Measurements from ENCODE around the gene SEZ6. TPM values are rescaled to one million over a fixed set of nuclear protein-coding genes. Genes with fewer than 3 reads are reported as not detected.

SEZ6 gene
- total and polyA plus RNA-seq, 2 of the 4 experiments (the other 2 are of a cell fraction) = not detected

DNA sequence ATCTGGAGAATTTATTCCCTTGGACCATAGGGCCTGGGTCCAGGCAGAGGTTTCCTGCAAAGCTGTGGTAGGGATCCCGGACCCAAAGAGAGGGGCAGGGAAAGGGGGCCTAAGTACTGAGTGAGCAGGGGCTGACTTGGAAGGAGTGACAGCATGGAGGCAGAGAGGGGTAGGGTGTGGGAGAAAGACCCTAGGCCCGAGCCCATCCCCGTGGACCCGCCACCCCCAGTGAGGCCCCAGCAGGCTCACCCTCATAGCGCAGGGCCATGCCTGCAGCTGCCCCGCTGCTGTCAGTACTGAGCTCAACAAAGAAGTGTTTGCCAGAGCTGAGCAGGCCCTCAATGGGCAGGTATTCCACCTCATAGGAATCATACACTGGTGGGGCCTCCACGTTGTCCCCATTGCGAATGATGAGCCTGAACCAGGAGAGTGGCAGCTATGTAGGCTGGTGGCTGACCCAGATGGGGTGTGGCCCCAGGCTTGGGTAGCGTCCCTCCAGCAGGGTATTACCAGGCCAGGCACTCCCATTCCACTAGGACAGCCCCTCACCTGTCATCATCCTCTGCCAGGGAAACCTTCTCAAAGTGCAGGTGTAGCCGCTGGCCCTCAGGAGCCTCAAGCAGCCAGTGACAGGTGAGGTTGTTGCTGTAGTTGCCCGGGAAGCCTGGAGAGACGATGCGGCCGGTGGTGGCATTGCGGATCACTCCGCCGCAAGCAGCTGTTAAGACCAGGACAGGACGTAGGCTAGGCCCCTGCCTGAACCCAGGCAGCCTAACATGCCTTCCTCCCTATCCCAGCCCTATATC is 45.4 kb downstream of the SEZ6 start:
- Histone ChIP-seq H2AFZ (replicated peaks; ENCODE audit: low read length, poor library complexity) (peak overlapping the region; percentile 7), H4K91ac (ENCODE audit: insufficient read depth, low read depth, low read length) (no peak overlapping the region), H3K4me1 (ENCODE audit: control insufficient read depth, insufficient read depth, low read length) (no peaks in the 10 kb centered on the region), H3K9me1 (ENCODE audit: insufficient read depth, low read length) (no peaks in the 10 kb centered on the region), H3K9me3 (ENCODE audit: control insufficient read depth, insufficient read depth, low read length) (no peaks in the 10 kb centered on the region), H3K4ac (ENCODE audit: low read depth, low read length) (no peak overlapping the region), H2BK15ac (ENCODE audit: low read depth, low read length) (no peak overlapping the region), H2AK5ac (ENCODE audit: low read depth, low read length) (no peak overlapping the region), H3K56ac (ENCODE audit: extremely low read depth, insufficient read depth, low read length) (no peak overlapping the region), H4K5ac (ENCODE audit: low read depth, low read length) (no peak overlapping the region), H2BK120ac (ENCODE audit: low read depth, low read length) (no peak overlapping the region), H2AK9ac (replicated peaks; ENCODE audit: low read depth, low read length, poor library complexity) (no peak overlapping the region), H3K4me3 (ENCODE audit: insufficient read depth, low read depth, low read length) (no peak overlapping the region), H3K4me2 (ENCODE audit: low read depth, low read length) (no peak overlapping the region), H3K18ac (ENCODE audit: low read depth, low read length) (no peak overlapping the region), H4K8ac (ENCODE audit: low read depth in 2 of 2, low read length in 2 of 2) (no peak overlapping the region), H4K20me1 (ENCODE audit: insufficient read depth, low read length) (no peaks in the 10 kb centered on the region), H3K14ac (replicated peaks; ENCODE audit: low read depth, low read length) (no peak overlapping the region), H3K27me3 (ENCODE audit: control insufficient read depth, insufficient read depth, low read length) (no peaks in the 10 kb centered on the region; the same call in 1 of the 2 replicates), H2BK20ac (ENCODE audit: low read depth, low read length) (no peak overlapping the region), H3K79me1 (ENCODE audit: low read depth in 1 of 2, low read length in 2 of 2) (no peaks in the 10 kb centered on the region), H3K9ac (ENCODE audit: low read depth, low read length) (no peak overlapping the region), H3K23ac (ENCODE audit: low read depth, low read length) (no peak overlapping the region), H3K36me3 (ENCODE audit: control insufficient read depth, insufficient read depth, low read length) (no peaks in the 10 kb centered on the region), H3K27ac (ENCODE audit: insufficient read depth, low read length) (no peak overlapping the region), H2BK5ac (ENCODE audit: low read depth, low read length, poor library complexity, severe bottlenecking) (no peak overlapping the region)
- intact Hi-C loops (cut with micrococcal nuclease) = loop anchor here (10.0 kb wide), 1 partner anchor 84 kb away; the partner anchor contains the start of gene PIPOX
- dilution Hi-C loops (cut with HindIII; ENCODE audit: low sequenced_read_pairs, unreplicated experiment) = no loop called here
- ChIA-PET CTCF (no interaction called here), POLR2A (ENCODE audit: unreplicated experiment) (no interaction called here)
- DNase-seq (no peak), ATAC-seq (ENCODE audit: low read depth) (no peak)
- in situ Hi-C loops (cut with MboI; ENCODE audit: low sequenced_read_pairs) = no loop called here
- no TSS peak for BruUV-seq (replicated peaks)
- WGBS, 2 experiments (ENCODE audit: extremely low coverage in 2 of 2, insufficient read length in 1 of 2) = 88% methylated on average over 3 of the region's 18 CpGs; no CpG with 5 or more reads in 1 of the 2 experiments
- no peak for TF ChIP-seq RFX5 (IDR thresholded peaks at IDR 0.05; ENCODE audit: low read depth, low read length)
- TF ChIP-seq, protein P1, sequence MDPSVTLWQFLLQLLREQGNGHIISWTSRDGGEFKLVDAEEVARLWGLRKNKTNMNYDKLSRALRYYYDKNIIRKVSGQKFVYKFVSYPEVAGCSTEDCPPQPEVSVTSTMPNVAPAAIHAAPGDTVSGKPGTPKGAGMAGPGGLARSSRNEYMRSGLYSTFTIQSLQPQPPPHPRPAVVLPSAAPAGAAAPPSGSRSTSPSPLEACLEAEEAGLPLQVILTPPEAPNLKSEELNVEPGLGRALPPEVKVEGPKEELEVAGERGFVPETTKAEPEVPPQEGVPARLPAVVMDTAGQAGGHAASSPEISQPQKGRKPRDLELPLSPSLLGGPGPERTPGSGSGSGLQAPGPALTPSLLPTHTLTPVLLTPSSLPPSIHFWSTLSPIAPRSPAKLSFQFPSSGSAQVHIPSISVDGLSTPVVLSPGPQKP (IDR thresholded peaks at IDR 0.05; ENCODE audit: borderline replicate concordance, low read depth, low read length) = no peak
- TF ChIP-seq RAD21 (IDR thresholded peaks at IDR 0.05; ENCODE audit: low read length) = no peak
- TF ChIP-seq, protein P2, sequence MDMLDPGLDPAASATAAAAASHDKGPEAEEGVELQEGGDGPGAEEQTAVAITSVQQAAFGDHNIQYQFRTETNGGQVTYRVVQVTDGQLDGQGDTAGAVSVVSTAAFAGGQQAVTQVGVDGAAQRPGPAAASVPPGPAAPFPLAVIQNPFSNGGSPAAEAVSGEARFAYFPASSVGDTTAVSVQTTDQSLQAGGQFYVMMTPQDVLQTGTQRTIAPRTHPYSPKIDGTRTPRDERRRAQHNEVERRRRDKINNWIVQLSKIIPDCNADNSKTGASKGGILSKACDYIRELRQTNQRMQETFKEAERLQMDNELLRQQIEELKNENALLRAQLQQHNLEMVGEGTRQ (IDR thresholded peaks at IDR 0.05; ENCODE audit: low read depth, low read length) = no peak
- no peak for TF ChIP-seq MAZ (IDR thresholded peaks at IDR 0.05; ENCODE audit: borderline replicate concordance, low read depth, low read length)
- TF ChIP-seq CEBPB (IDR thresholded peaks at IDR 0.05; ENCODE audit: low read depth, low read length) = no peak
- TF ChIP-seq, protein P3, sequence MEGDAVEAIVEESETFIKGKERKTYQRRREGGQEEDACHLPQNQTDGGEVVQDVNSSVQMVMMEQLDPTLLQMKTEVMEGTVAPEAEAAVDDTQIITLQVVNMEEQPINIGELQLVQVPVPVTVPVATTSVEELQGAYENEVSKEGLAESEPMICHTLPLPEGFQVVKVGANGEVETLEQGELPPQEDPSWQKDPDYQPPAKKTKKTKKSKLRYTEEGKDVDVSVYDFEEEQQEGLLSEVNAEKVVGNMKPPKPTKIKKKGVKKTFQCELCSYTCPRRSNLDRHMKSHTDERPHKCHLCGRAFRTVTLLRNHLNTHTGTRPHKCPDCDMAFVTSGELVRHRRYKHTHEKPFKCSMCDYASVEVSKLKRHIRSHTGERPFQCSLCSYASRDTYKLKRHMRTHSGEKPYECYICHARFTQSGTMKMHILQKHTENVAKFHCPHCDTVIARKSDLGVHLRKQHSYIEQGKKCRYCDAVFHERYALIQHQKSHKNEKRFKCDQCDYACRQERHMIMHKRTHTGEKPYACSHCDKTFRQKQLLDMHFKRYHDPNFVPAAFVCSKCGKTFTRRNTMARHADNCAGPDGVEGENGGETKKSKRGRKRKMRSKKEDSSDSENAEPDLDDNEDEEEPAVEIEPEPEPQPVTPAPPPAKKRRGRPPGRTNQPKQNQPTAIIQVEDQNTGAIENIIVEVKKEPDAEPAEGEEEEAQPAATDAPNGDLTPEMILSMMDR (conservative IDR thresholded peaks at IDR 0.05; ENCODE audit: low read depth, low read length) = no peak
- TF ChIP-seq MAFK (IDR thresholded peaks at IDR 0.05; ENCODE audit: low read depth, low read length) = no peak
- no peak for TF ChIP-seq RCOR1 (IDR thresholded peaks at IDR 0.05; ENCODE audit: insufficient replicate concordance, low read length)
- no peak for TF ChIP-seq BHLHE40 (IDR thresholded peaks at IDR 0.05; ENCODE audit: low read depth, low read length)
- TF ChIP-seq FOS (IDR thresholded peaks at IDR 0.05; ENCODE audit: low read depth, low read length) = no peak
- no peak for TF ChIP-seq NFE2L2 (IDR thresholded peaks at IDR 0.05; ENCODE audit: low read depth, low read length)
- no peak for TF ChIP-seq MXI1 (IDR thresholded peaks at IDR 0.05; ENCODE audit: borderline replicate concordance, low read depth, low read length)
- TF ChIP-seq CHD1 (IDR thresholded peaks at IDR 0.05; ENCODE audit: low read depth, low read length) = no peak
- no peak for TF ChIP-seq POLR2A (IDR thresholded peaks at IDR 0.05; ENCODE audit: low read depth, low read length)
